OCI-LY3 (cell line): ENCODE data around the gene DBX2.

Experiments
- H2AFZ ChIP-seq: fragments of 200-600, 300-600 bp; shearing (Covaris generic); 2 replicates; pipeline ENCODE4 v1.6.0; 2014; ENCODE audit warnings: antibody characterized with exemption, low read depth, low read length
- H3K27ac ChIP-seq: fragments of 200-600, 300-600 bp; sonication (generic); 2 replicates; pipeline ENCODE4 v1.5.1; 2014; ENCODE audit warnings: mild to moderate bottlenecking, low read length, moderate library complexity, mixed read lengths
- H3K27me3 ChIP-seq: fragments of 200-600, 300-600 bp; sonication (generic); 2 replicates; pipeline ENCODE4 v1.6.1; 2014; ENCODE audit warnings: low read depth, low read length, mixed read lengths
- H3K36me3 ChIP-seq: fragments of 200-600, 300-600 bp; sonication (generic); replicated peaks from 2 replicates; pipeline ENCODE3; 2014; ENCODE audit warnings: low read depth, low read length, mixed read lengths
- H3K4me1 ChIP-seq: fragments of 300-600, 200-600 bp; sonication (generic); 2 replicates; pipeline ENCODE4 v1.6.1; 2014; ENCODE audit warnings: low read length, mixed read lengths
- H3K4me2 ChIP-seq: fragments of 200-600, 300-600 bp; sonication (generic); 2 replicates; pipeline ENCODE4 v1.6.1; 2014; ENCODE audit warnings: low read length, mixed read lengths
- H3K4me3 ChIP-seq: fragments of 300-600, 200-600 bp; sonication (generic); 2 replicates; pipeline ENCODE4 v1.5.1; 2014; ENCODE audit warnings: antibody characterized with exemption, mild to moderate bottlenecking, low read length, moderate library complexity
- H3K79me2 ChIP-seq: fragments of 300-600, 200-600 bp; shearing (Covaris generic); 2 replicates; pipeline ENCODE4 v1.6.1; 2014; ENCODE audit warnings: mild to moderate bottlenecking, low read length, mixed read lengths
- H3K9ac ChIP-seq: fragments of 300-600, 200-600 bp; shearing (Covaris generic); 2 replicates; pipeline ENCODE4 v1.6.0; 2014; ENCODE audit warnings: mild to moderate bottlenecking, low read length, moderate library complexity
- H3K9me3 ChIP-seq: fragments of 200-600, 300-600 bp; shearing (Covaris generic); 2 replicates; pipeline ENCODE4 v1.6.1; 2014; ENCODE audit warnings: low read length, mixed read lengths; ENCODE audit not compliant: insufficient read depth
- H4K20me1 ChIP-seq: fragments of 200-600, 300-600 bp; sonication (generic); 2 replicates; pipeline ENCODE4 v1.6.1; 2016; ENCODE audit warnings: low read length, mixed read lengths; ENCODE audit not compliant: insufficient read depth
- CTCF ChIP-seq: fragments of 200-600, 300-600 bp; sonication (generic); IDR thresholded peaks from 2 replicates; pipeline ENCODE4 v1.5.1; 2014; ENCODE audit warnings: antibody characterized with exemption, low read length, low read depth
- EZH2phosphoT487 ChIP-seq: fragments of 200-600 bp; shearing (Covaris generic); IDR thresholded peaks from 2 replicates; pipeline ENCODE4 v1.6.1; 2018; ENCODE audit warnings: antibody characterized with exemption, mixed run types, low read depth

Gene DBX2

GRCh38 chr12:45014396-45014795, 36.5 kb downstream of the DBX2 start:
- Histone ChIP-seq H3K27me3 (no peaks in the 10 kb centered on the region), H3K9me3 (no peaks in the 10 kb centered on the region), H4K20me1 (no peaks in the 10 kb centered on the region), H3K9ac (no peak overlapping the region), H3K79me2 (no peaks in the 10 kb centered on the region), H3K4me2 (no peak overlapping the region), H2AFZ (no peak overlapping the region), H3K36me3 (no peaks in the 10 kb centered on the region), H3K4me3 (no peak overlapping the region), H3K27ac (no peak overlapping the region), H3K4me1 (no peaks in the 10 kb centered on the region)
- no peak for TF ChIP-seq CTCF
- no peak for TF ChIP-seq EZH2phosphoT487

GRCh38 chr12:45012749-45013148, 38.1 kb downstream of the DBX2 start:
- TF ChIP-seq EZH2phosphoT487 = no peak
- no peak for TF ChIP-seq CTCF
- H3K4me3 ChIP-seq = no peak overlapping the region
- H3K4me2 ChIP-seq = no peak overlapping the region
- H3K79me2 ChIP-seq = no peaks in the 10 kb centered on the region
- no peak overlapping the region for H2AFZ ChIP-seq
- no peaks in the 10 kb centered on the region for H3K36me3 ChIP-seq
- H4K20me1 ChIP-seq = no peaks in the 10 kb centered on the region
- no peaks in the 10 kb centered on the region for H3K4me1 ChIP-seq
- H3K27me3 ChIP-seq = no peaks in the 10 kb centered on the region
- H3K9ac ChIP-seq = no peak overlapping the region
- H3K9me3 ChIP-seq = no peaks in the 10 kb centered on the region
- no peak overlapping the region for H3K27ac ChIP-seq

- Histone ChIP-seq H3K27ac (no peak overlapping the region), H4K20me1 (no peaks in the 10 kb centered on the region), H2AFZ (no peak overlapping the region), H3K27me3 (no peaks in the 10 kb centered on the region), H3K9me3 (no peaks in the 10 kb centered on the region), H3K36me3 (no peaks in the 10 kb centered on the region), H3K4me2 (no peak overlapping the region), H3K4me3 (no peak overlapping the region), H3K4me1 (no peaks in the 10 kb centered on the region), H3K79me2 (no peaks in the 10 kb centered on the region), H3K9ac (no peak overlapping the region)
- no peak for TF ChIP-seq CTCF
- no peak for TF ChIP-seq EZH2phosphoT487
Measured at GRCh38 chr12:45010059-45010458, 40.8 kb downstream of the DBX2 start.

- no peaks in the 10 kb centered on the region for H3K79me2 ChIP-seq
- H4K20me1 ChIP-seq = no peaks in the 10 kb centered on the region
- H3K4me3 ChIP-seq = no peak overlapping the region
- H2AFZ ChIP-seq = no peak overlapping the region
- H3K27ac ChIP-seq = no peak overlapping the region
- no peak overlapping the region for H3K4me2 ChIP-seq
- H3K9ac ChIP-seq = no peak overlapping the region
- no peaks in the 10 kb centered on the region for H3K9me3 ChIP-seq
- no peaks in the 10 kb centered on the region for H3K27me3 ChIP-seq
- TF ChIP-seq EZH2phosphoT487 = no peak
- no peak for TF ChIP-seq CTCF
- H3K4me1 ChIP-seq = no peaks in the 10 kb centered on the region
- no peaks in the 10 kb centered on the region for H3K36me3 ChIP-seq
Measured at GRCh38 chr12:45008211-45008610, 42.7 kb downstream of the DBX2 start.
